Gastroesophageal sphincter (tissue), 4 donors: ENCODE results near the gene NUPR2. TPM values are rescaled to one million over a fixed set of nuclear protein-coding genes. Genes with fewer than 3 reads are reported as not detected.
"Not testable (repeated sequence)": the region's sequence is repeated elsewhere in the genome, so short reads cannot be mapped to it uniquely, and the experiment has no call there.

Experiments
- ATAC-seq: fragments of 150-250 bp; one replicate; pipeline ENCODE4 v1.9.1; 2016; ENCODE audit warnings: mild to moderate bottlenecking, moderate library complexity
- H3K27ac ChIP-seq, 4 donors: fragments of 200-600 bp; sonication (generic) in 3 of 4; 1 replicate in 3 of 4; 2 replicates in 1 of 4; pipeline ENCODE4 v1.5.1; 2016 to 2019
- H3K27me3 ChIP-seq: fragments of 200-600 bp; sonication (generic); one replicate; pipeline ENCODE4 v1.5.1; 2019
- H3K36me3 ChIP-seq, 2 donors: fragments of 200-600 bp; sonication (generic); one replicate each; pipeline ENCODE4 v1.5.1; 2019; ENCODE audit warnings: control low read depth in 1 of 2
- H3K4me1 ChIP-seq, 3 donors: fragments of 200-600 bp; sonication (generic); 1 replicate in 2 of 3; 2 replicates in 1 of 3; pipeline ENCODE4 v1.5.1; 2016 to 2019; ENCODE audit warnings: control low read depth in 2 of 3
- H3K4me3 ChIP-seq, 2 donors: fragments of 200-600 bp; sonication (generic); one replicate each; pipeline ENCODE4 v1.5.1; 2019; ENCODE audit warnings: mild to moderate bottlenecking in 1 of 2, moderate library complexity in 1 of 2
- H3K9me3 ChIP-seq, 3 donors: fragments of 200-600 bp; sonication (generic); one replicate each; pipeline ENCODE4 v1.5.1; 2017 to 2019; ENCODE audit warnings: control low read depth in 2 of 3
- CTCF ChIP-seq, 4 experiments: fragments of 200-600 bp in 2 of 4; fragments of 450-650 bp in 2 of 4; sonication (generic) in 1 of 4; IDR thresholded peaks; one replicate each; pipeline ENCODE4 v1.5.1; 2017 to 2019; ENCODE audit warnings: antibody characterized with exemption in 4 of 4, mild to moderate bottlenecking in 2 of 4, moderate library complexity in 2 of 4
- EP300 ChIP-seq: sonication (generic); formaldehyde crosslinking; IDR thresholded peaks from one replicate; pipeline ENCODE4 v1.6.1; 2017; ENCODE audit warnings: antibody characterized with exemption, mild to moderate bottlenecking
- POLR2A ChIP-seq, 2 donors: fragments of 450-650 bp; IDR thresholded peaks; one replicate each; pipeline ENCODE4 v1.6.1; 2017; ENCODE audit warnings: antibody characterized with exemption in 2 of 2, mild to moderate bottlenecking in 2 of 2, moderate library complexity in 1 of 2
- POLR2AphosphoS5 ChIP-seq: sonication (generic); formaldehyde crosslinking; IDR thresholded peaks from one replicate; pipeline ENCODE4 v1.6.1; 2017; ENCODE audit warnings: antibody characterized with exemption
- WGBS, 2 donors: methylation state at CpG; one replicate each; pipeline ENCODE4 v1.1.5; 2018; ENCODE audit warnings: low coverage in 1 of 2; 5-methylcytosine and 5-hydroxymethylcytosine counted together
- total RNA-seq, 4 donors: library from RNA; depleted of rRNA; stranded (reverse); fragments of >200 nt; gene quantifications; one replicate each; pipeline ENCODE4 v1.1.0, GENCODE V29; 2016

The NUPR2 gene
- under 1 TPM in 1 of 4 donors, not detected in 3; 0.77 TPM for total RNA-seq

GRCh38 chr7:56115852-56116538 is at the start of gene NUPR2:
NUPR2 (minus strand) TSS chr7:56116417; CDS start chr7:56116314, 103 bp downstream.
- Histone ChIP-seq H3K36me3 (no peaks in the 10 kb centered on the region), H3K27me3 (peaks cover 24% of the 10 kb centered on the region), H3K4me1 (peaks cover 0 to 9% (median 0%) of the 10 kb centered on the region in 3 donors), H3K4me3 (peak within 1 kb of the TSS in 1 of 2 donors; percentile 35), H3K9me3 (no peaks in the 10 kb centered on the region), H3K27ac (no peak within 1 kb of the TSS)
- TF ChIP-seq EP300, result no peak
- no peak for TF ChIP-seq CTCF (IDR thresholded peaks at IDR 0.05)
- no peak for TF ChIP-seq POLR2A (IDR thresholded peaks at IDR 0.05)
- no peak for TF ChIP-seq POLR2AphosphoS5
- ATAC-seq, result no peak
- no CpG with 5 or more reads among the region's 65 CpGs for WGBS, 2 donors

- no peak overlapping the region for H3K27ac ChIP-seq
Observed at GRCh38 chr7:56157238-56157790, 41.1 kb upstream of the NUPR2 start.

GRCh38 chr7:56131062-56131461 is 14.8 kb upstream of the NUPR2 start:
- H3K4me3 ChIP-seq, H3K27ac ChIP-seq, ATAC-seq, H3K36me3 ChIP-seq, H3K27me3 ChIP-seq, H3K4me1 ChIP-seq, H3K9me3 ChIP-seq: not testable (repeated sequence)
- WGBS, 2 donors, result 50 to 100% methylated on average over 1 to 2 of the region's 2 CpGs

More at GRCh38 chr7:56157238-56157790, 41.1 kb upstream of the NUPR2 start:
- peaks cover 0 to 20% (median 0%) of the 10 kb centered on the region in 3 donors for H3K9me3 ChIP-seq
- TF ChIP-seq EP300, result no peak
- TF ChIP-seq POLR2AphosphoS5, result no peak
- no peak for TF ChIP-seq CTCF (IDR thresholded peaks at IDR 0.05)
- no peak for TF ChIP-seq POLR2A (IDR thresholded peaks at IDR 0.05)
- 0% methylated on average over 1 of the region's 1 CpG for WGBS, 2 donors
- no peaks in the 10 kb centered on the region for H3K4me1 ChIP-seq
- H3K4me3 ChIP-seq, result no peak overlapping the region
- H3K36me3 ChIP-seq, result no peaks in the 10 kb centered on the region
- no peaks in the 10 kb centered on the region for H3K27me3 ChIP-seq
- ATAC-seq, result no peak

GRCh38 chr7:56127241-56127975 is 11.2 kb upstream of the NUPR2 start:
- ATAC-seq, result no peak
- Histone ChIP-seq H3K27ac (no peak overlapping the region), H3K4me3 (no peak overlapping the region), H3K4me1 (no peaks in the 10 kb centered on the region), H3K9me3 (no peaks in the 10 kb centered on the region), H3K27me3 (no peaks in the 10 kb centered on the region), H3K36me3 (no peaks in the 10 kb centered on the region)
- WGBS, 2 donors, result 68% methylated on average over 7 of the region's 7 CpGs
- TF ChIP-seq EP300, result no peak
- TF ChIP-seq POLR2A (IDR thresholded peaks at IDR 0.05), result no peak
- no peak for TF ChIP-seq CTCF (IDR thresholded peaks at IDR 0.05)
- no peak for TF ChIP-seq POLR2AphosphoS5

GRCh38 chr7:56125831-56126230 is 9.6 kb upstream of the NUPR2 start:
- no peak overlapping the region for H3K4me3 ChIP-seq
- no peaks in the 10 kb centered on the region for H3K9me3 ChIP-seq
- H3K27ac ChIP-seq, result no peak overlapping the region
- H3K4me1 ChIP-seq, result no peaks in the 10 kb centered on the region
- no peaks in the 10 kb centered on the region for H3K36me3 ChIP-seq
- no peak for ATAC-seq
- no peak for TF ChIP-seq POLR2AphosphoS5
- TF ChIP-seq EP300, result no peak
- TF ChIP-seq POLR2A (IDR thresholded peaks at IDR 0.05), result no peak
- WGBS, 2 donors, result 75 to 92% methylated on average over 4 to 8 of the region's 8 CpGs
- no peaks in the 10 kb centered on the region for H3K27me3 ChIP-seq
